Hepatocyte (in vitro differentiated cells): Measurements from ENCODE around the gene ATMIN. TPM values are rescaled to one million over a fixed set of nuclear protein-coding genes. Genes with fewer than 3 reads are reported as not detected.

Experiments
- DNase-seq: peaks from one replicate; pipeline ENCODE4 v3.0.0-alpha.2; 2016; ENCODE audit warnings: low spot score
- H2AFZ ChIP-seq: fragments of 200-600 bp; sonication (generic); 2 replicates; pipeline ENCODE4 v1.6.0; 2016; ENCODE audit warnings: antibody characterized with exemption, mild to moderate bottlenecking
- H3K27ac ChIP-seq: fragments of 200-600 bp; sonication (generic); 2 replicates; pipeline ENCODE4 v1.5.1; 2016; ENCODE audit warnings: mild to moderate bottlenecking
- H3K27me3 ChIP-seq: fragments of 200-600 bp; sonication (generic); 2 replicates; pipeline ENCODE4 v1.6.1; 2016
- H3K36me3 ChIP-seq: fragments of 200-600 bp; sonication (generic); replicated peaks from 2 replicates; pipeline ENCODE4 v1.5.1; 2016; ENCODE audit warnings: low read depth; ENCODE audit not compliant: insufficient read depth
- H3K4me1 ChIP-seq: fragments of 200-600 bp; sonication (generic); 2 replicates; pipeline ENCODE4 v1.5.1; 2016; ENCODE audit warnings: mild to moderate bottlenecking, moderate library complexity; ENCODE audit not compliant: insufficient read depth
- H3K4me2 ChIP-seq: fragments of 200-600 bp; sonication (generic); 2 replicates; pipeline ENCODE4 v1.6.0; 2016
- H3K4me3 ChIP-seq: fragments of 200-600 bp; sonication (generic); 2 replicates; pipeline ENCODE4 v1.5.1; 2016; ENCODE audit warnings: mild to moderate bottlenecking
- H3K79me2 ChIP-seq: fragments of 200-600 bp; sonication (generic); 2 replicates; pipeline ENCODE4 v1.6.0; 2017; ENCODE audit warnings: mild to moderate bottlenecking
- H3K9me2 ChIP-seq: fragments of 200-600 bp; sonication (generic); replicated peaks from 2 replicates; pipeline ENCODE4 v1.6.0; 2017; ENCODE audit warnings: mild to moderate bottlenecking; ENCODE audit not compliant: insufficient read depth
- H3K9me3 ChIP-seq: fragments of 200-600 bp; sonication (generic); 2 replicates; pipeline ENCODE4 v1.5.1; 2016; ENCODE audit warnings: low read depth, mild to moderate bottlenecking
- H4K20me1 ChIP-seq: fragments of 200-600 bp; sonication (generic); 2 replicates; pipeline ENCODE4 v1.6.0; 2016; ENCODE audit warnings: mild to moderate bottlenecking; ENCODE audit not compliant: insufficient read depth, poor library complexity, severe bottlenecking
- EZH2 ChIP-seq: fragments of 200-600 bp; sonication (generic); IDR thresholded peaks from 2 replicates; pipeline ENCODE4 v1.6.1; 2016; ENCODE audit warnings: antibody characterized with exemption, mild to moderate bottlenecking, borderline replicate concordance
- EZH2phosphoT487 ChIP-seq: fragments of 200-600 bp; sonication (generic); IDR thresholded peaks from one replicate; pipeline ENCODE4 v1.6.1; 2018; ENCODE audit warnings: antibody characterized with exemption, mild to moderate bottlenecking, low read depth, moderate library complexity; ENCODE audit not compliant: unreplicated experiment, severe bottlenecking
- WGBS: methylation state at CpG from one replicate; pipeline ENCODE4 v1.1.6; 2016; ENCODE audit warnings: low lambda C conversion rate; ENCODE audit errors: missing lambda C conversion rate; 5-methylcytosine and 5-hydroxymethylcytosine counted together
- polyA plus RNA-seq: library from polyadenylated mRNA; unstranded; fragments of >200 nt; fragmentation: Nextera tagmentation; extraction: Ambion mirVana; gene quantifications from 2 replicates; pipeline ENCODE4 v1.2.1, GENCODE V29; 2016
- total RNA-seq: library from RNA; depleted of rRNA; stranded (reverse); fragments of >200 nt; gene quantifications from 2 replicates; pipeline ENCODE4 v1.2.3, GENCODE V29; 2014
- TF ChIP-seq, protein P1 (sequence below): fragments of 200-600 bp; sonication (generic); IDR thresholded peaks from 2 replicates; pipeline ENCODE4 v1.5.1; 2016; ENCODE audit warnings: antibody characterized with exemption, mild to moderate bottlenecking; ENCODE audit not compliant: poor library complexity

ATMIN gene
- total and polyA plus RNA-seq, 2 experiments from 2014 or later, result 30.7 to 58.4 TPM

DNA sequence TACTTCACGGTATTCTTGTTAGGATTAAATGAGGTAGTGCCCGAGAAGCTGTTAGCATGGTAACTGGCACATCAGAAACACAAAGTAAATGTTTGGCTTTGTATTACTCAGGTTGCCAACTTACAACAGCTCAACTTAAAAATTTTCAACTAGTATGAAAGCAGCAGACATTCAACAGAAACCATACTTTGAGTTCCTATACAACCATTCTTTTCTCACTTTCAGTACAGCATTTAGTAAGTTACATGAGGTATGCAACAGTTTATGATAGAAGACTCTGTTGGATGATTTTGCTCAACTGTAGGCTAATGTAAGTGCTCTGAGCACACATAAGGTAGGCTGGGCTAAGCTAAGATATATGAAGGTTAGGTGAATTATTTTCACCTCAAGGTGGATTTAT lies 21.0 kb upstream of the ATMIN start:
- no peak overlapping the region for H3K4me3 ChIP-seq
- no peak for DNase-seq
- no peaks in the 10 kb centered on the region for H3K27me3 ChIP-seq
- H3K79me2 ChIP-seq, result peaks cover under 1% of the 10 kb centered on the region
- WGBS, result 100% methylated on average over 2 of the region's 2 CpGs
- H3K9me3 ChIP-seq, result no peaks in the 10 kb centered on the region
- TF ChIP-seq EZH2 (no peak), EZH2phosphoT487 (no peak)
- TF ChIP-seq, protein P1, sequence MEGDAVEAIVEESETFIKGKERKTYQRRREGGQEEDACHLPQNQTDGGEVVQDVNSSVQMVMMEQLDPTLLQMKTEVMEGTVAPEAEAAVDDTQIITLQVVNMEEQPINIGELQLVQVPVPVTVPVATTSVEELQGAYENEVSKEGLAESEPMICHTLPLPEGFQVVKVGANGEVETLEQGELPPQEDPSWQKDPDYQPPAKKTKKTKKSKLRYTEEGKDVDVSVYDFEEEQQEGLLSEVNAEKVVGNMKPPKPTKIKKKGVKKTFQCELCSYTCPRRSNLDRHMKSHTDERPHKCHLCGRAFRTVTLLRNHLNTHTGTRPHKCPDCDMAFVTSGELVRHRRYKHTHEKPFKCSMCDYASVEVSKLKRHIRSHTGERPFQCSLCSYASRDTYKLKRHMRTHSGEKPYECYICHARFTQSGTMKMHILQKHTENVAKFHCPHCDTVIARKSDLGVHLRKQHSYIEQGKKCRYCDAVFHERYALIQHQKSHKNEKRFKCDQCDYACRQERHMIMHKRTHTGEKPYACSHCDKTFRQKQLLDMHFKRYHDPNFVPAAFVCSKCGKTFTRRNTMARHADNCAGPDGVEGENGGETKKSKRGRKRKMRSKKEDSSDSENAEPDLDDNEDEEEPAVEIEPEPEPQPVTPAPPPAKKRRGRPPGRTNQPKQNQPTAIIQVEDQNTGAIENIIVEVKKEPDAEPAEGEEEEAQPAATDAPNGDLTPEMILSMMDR, result no peak
- H3K4me2 ChIP-seq, result no peak overlapping the region
- H3K27ac ChIP-seq, result no peak overlapping the region
- no peaks in the 10 kb centered on the region for H3K36me3 ChIP-seq
- no peaks in the 10 kb centered on the region for H3K4me1 ChIP-seq
- H2AFZ ChIP-seq, result no peak overlapping the region
- H4K20me1 ChIP-seq, result no peaks in the 10 kb centered on the region
- no peaks in the 10 kb centered on the region for H3K9me2 ChIP-seq

DNA sequence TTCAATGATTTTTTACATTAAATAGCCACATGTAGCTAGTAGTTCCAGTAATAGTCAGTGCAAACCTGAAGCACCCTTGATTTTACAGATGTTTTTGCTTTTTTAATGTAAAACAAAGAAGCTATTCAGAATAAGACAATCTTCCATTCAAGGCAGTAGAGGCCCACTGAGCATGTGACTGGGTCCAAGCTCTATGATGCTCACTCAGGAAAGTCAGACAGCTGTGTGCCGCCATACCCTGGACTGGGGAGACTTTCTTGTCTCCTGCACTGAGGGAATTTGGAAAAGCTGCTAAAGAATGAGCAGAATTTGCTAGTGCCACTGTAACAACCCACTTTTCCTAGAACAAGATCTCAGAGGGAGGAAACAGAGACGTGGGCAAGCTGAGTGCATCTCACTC lies 17.1 kb upstream of the ATMIN start:
- Histone ChIP-seq H3K9me2 (no peaks in the 10 kb centered on the region), H3K4me3 (no peak overlapping the region), H3K36me3 (no peaks in the 10 kb centered on the region), H3K4me2 (no peak overlapping the region), H3K27me3 (no peaks in the 10 kb centered on the region), H3K9me3 (no peaks in the 10 kb centered on the region), H3K79me2 (no peaks in the 10 kb centered on the region), H4K20me1 (no peaks in the 10 kb centered on the region), H3K4me1 (no peaks in the 10 kb centered on the region), H2AFZ (no peak overlapping the region), H3K27ac (no peak overlapping the region)
- DNase-seq, result no peak
- TF ChIP-seq EZH2 (no peak), EZH2phosphoT487 (no peak)
- TF ChIP-seq, protein P1, result no peak
- WGBS, result 92% methylated on average over 2 of the region's 2 CpGs

- no peaks in the 10 kb centered on the region for H3K4me1 ChIP-seq
- no peaks in the 10 kb centered on the region for H3K9me2 ChIP-seq
- H3K9me3 ChIP-seq, result no peaks in the 10 kb centered on the region
- no peak overlapping the region for H3K4me2 ChIP-seq
- H3K36me3 ChIP-seq, result no peaks in the 10 kb centered on the region
- no peaks in the 10 kb centered on the region for H3K27me3 ChIP-seq
- 96% methylated on average over 4 of the region's 4 CpGs for WGBS
- H2AFZ ChIP-seq, result no peak overlapping the region
- H3K4me3 ChIP-seq, result no peak overlapping the region
- H3K27ac ChIP-seq, result no peak overlapping the region
- TF ChIP-seq, protein P1, result no peak
- TF ChIP-seq EZH2phosphoT487 (no peak), EZH2 (no peak)
- H4K20me1 ChIP-seq, result no peaks in the 10 kb centered on the region
- H3K79me2 ChIP-seq, result no peaks in the 10 kb centered on the region
- DNase-seq, result no peak
These were observed 9.2 kb upstream of the ATMIN start for GRCh38 chr16:81026429-81026828.
